ENCODE data around the gene IGFN1. TPM values are rescaled to one million over a fixed set of nuclear protein-coding genes. Genes with fewer than 3 reads are reported as not detected.

The IGFN1 gene
- total RNA-seq, 1 donor from 2014 or later = 0.18 TPM

DNA sequence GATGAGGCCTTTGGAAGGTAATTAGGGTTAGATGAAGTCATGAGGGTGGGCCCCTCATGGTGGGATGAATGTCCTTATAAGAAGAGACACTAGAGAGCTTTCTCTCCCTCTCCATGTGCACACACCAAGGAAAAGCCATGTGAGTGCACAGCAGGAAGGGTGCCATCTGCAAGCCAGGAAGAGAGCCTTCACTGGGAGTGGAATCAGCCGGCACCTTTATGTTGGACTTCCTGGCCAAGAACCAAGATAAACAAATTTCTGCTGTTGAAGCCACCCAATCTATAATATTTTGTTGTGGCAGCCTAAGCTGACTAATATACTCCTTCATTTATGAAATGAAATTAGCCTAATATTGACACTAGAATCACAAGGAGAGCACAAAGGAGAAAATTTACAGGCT, 54.5 kb downstream of the IGFN1 start:
- H3K4me1 ChIP-seq = no peaks in the 10 kb centered on the region
- intact Hi-C loops (cut with DNase I) = no loop called here
- DNase-seq (no peak), ATAC-seq (no peak)
- no peaks in the 10 kb centered on the region for H3K9me3 ChIP-seq
- TF ChIP-seq, protein P1, sequence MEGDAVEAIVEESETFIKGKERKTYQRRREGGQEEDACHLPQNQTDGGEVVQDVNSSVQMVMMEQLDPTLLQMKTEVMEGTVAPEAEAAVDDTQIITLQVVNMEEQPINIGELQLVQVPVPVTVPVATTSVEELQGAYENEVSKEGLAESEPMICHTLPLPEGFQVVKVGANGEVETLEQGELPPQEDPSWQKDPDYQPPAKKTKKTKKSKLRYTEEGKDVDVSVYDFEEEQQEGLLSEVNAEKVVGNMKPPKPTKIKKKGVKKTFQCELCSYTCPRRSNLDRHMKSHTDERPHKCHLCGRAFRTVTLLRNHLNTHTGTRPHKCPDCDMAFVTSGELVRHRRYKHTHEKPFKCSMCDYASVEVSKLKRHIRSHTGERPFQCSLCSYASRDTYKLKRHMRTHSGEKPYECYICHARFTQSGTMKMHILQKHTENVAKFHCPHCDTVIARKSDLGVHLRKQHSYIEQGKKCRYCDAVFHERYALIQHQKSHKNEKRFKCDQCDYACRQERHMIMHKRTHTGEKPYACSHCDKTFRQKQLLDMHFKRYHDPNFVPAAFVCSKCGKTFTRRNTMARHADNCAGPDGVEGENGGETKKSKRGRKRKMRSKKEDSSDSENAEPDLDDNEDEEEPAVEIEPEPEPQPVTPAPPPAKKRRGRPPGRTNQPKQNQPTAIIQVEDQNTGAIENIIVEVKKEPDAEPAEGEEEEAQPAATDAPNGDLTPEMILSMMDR (IDR thresholded peaks at IDR 0.05) = no peak
- H3K4me3 ChIP-seq = no peak overlapping the region
- H3K36me3 ChIP-seq = no peaks in the 10 kb centered on the region
- H3K27me3 ChIP-seq (ENCODE audit: low read depth) = peaks cover 9% of the 10 kb centered on the region
- no peak overlapping the region for H3K27ac ChIP-seq

DNA sequence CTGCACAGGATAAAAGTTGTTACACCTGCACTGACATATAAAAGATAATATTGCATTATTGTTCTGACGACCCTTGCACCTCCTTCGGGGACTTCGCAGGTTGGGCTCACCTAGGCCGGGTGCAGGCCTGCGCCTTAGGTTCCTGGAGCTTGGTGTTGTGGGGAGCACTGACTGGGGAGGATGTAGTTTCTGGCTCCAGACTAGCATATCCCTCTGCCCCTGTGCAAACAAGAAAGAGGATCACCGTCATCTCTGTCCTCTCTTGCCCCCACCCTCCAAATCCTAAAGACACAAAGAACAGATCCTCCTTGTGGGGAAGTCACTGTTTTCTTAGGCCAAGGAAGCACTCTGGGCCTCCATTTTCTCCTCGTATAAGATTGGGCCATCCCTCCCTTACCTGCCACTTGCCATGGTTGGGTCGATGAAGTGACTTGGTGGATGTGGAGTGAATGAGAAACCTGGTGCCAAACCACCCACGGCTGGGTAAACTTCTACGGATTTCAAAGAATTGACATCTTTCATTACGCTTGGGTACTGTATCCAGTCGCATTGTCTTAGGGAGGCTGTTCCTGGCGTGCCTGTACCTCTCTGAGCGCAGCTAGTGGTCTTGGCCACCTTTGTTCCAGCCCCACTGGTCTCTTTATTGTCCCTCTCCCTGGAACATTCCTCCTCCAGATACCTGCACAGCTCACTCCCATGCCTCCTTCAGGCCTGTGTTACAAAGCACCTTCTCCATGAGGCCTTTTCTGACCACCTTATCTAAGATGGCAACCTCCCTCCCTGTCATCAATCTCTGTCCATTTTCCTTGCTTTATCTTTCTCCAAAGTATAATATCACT, 58.3 kb downstream of the IGFN1 start:
- Histone ChIP-seq H3K27me3 (ENCODE audit: low read depth) (peaks cover 4% of the 10 kb centered on the region), H3K9me3 (no peaks in the 10 kb centered on the region), H3K27ac (no peak overlapping the region), H3K36me3 (no peaks in the 10 kb centered on the region), H3K4me1 (no peaks in the 10 kb centered on the region), H3K4me3 (no peak overlapping the region)
- ATAC-seq (no peak), DNase-seq (no peak)
- TF ChIP-seq, protein P1 (IDR thresholded peaks at IDR 0.05) = no peak
- intact Hi-C loops (cut with DNase I) = no loop called here

DNA sequence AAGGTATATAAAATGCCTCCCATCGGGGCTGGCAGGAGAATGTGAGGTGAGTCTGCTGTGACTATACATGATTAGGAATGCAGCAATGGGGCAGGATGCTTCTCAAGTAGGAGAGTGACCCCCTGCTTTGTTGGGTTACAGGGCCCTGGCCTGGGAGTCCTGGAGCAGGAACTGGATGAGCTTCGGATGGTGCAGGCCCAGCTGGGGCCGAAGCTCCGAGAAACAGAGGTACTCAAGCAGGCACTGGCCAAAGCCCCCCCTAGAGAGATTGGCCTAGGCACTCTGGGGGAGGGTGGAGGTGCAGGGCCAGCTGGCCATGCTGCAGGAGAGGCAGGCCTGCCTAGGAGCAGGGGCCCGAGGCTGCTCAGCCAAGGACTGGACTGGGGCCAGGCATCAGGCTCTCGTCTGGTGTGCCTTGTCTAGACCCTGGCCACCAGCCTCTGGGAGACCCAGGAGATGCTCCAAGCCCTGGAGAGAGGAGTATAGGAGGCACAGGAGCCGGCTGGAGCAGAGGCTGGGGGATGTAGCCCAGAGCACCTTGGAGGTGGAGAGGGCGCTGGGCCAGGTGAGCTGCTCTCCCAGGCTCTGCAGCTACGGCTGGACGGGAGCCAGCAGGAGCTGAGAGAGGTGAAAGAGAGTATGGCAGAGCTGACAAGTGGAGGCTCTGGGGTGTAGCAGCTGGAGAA, 59.8 kb downstream of the IGFN1 start:
- Histone ChIP-seq H3K9me3 (no peaks in the 10 kb centered on the region), H3K27me3 (ENCODE audit: low read depth) (no peaks in the 10 kb centered on the region), H3K4me3 (no peak overlapping the region), H3K27ac (no peak overlapping the region), H3K36me3 (no peaks in the 10 kb centered on the region), H3K4me1 (no peaks in the 10 kb centered on the region)
- intact Hi-C loops (cut with DNase I) = no loop called here
- no peak for DNase-seq
- ATAC-seq = no peak
- TF ChIP-seq, protein P1 (IDR thresholded peaks at IDR 0.05) = no peak

DNA sequence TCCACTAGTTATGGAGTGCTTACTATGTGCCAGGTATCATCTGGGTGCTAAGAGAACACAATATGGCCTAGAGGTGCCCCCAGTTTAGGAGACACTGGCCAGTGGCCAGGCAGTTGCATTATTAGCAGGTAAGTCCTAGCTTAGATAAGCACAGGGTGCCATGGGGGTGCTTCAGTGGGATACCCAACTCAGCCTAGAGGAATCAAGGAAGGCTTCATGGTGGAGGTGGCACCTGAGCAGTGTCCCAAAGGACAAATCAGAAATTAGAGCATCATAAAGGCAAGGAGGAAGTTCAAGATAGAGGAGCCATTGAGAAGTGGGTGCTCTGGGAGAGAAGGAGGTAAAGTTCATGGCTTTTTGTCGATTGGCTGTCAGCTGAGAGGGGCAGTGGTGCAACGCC, 60.8 kb downstream of the IGFN1 start:
- intact Hi-C loops (cut with DNase I) = no loop called here
- Histone ChIP-seq H3K4me3 (no peak overlapping the region), H3K27ac (no peak overlapping the region), H3K27me3 (ENCODE audit: low read depth) (no peaks in the 10 kb centered on the region), H3K4me1 (no peaks in the 10 kb centered on the region), H3K9me3 (no peaks in the 10 kb centered on the region), H3K36me3 (no peaks in the 10 kb centered on the region)
- TF ChIP-seq, protein P1 (IDR thresholded peaks at IDR 0.05) = no peak
- no peak for DNase-seq
- no peak for ATAC-seq

DNA sequence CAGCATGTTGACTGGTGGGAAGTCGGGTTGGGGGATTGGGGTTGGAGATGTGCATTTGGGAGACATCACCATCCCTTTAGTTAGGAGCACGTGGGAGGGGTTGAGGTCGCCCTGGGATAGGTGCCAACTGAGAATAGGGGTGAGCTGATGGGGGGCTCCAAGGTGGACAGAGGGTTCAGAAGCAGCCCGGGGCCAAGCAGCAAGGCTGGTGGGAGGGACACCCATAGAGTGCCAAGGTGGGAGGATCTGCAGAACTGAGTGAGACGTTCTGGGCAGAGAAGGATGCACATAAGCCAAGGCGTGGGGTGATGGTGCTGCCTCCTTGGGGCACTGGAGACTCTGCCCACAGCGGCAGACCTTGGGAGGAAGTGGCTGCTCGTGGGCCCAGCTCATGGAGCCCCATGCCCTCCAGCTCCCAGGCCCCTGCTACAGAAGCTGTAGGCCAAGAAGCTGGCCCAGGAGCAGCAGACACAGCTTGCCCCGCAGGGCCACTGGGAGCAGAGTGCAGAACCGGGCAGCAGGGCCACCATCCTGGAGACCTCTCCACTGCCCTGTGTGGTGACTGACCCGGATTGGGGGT, 61.3 kb downstream of the IGFN1 start:
- Histone ChIP-seq H3K4me3 (no peak overlapping the region), H3K27ac (no peak overlapping the region), H3K4me1 (no peaks in the 10 kb centered on the region), H3K9me3 (no peaks in the 10 kb centered on the region), H3K36me3 (no peaks in the 10 kb centered on the region), H3K27me3 (ENCODE audit: low read depth) (no peaks in the 10 kb centered on the region)
- ATAC-seq = no peak
- TF ChIP-seq, protein P1 (IDR thresholded peaks at IDR 0.05) = no peak
- intact Hi-C loops (cut with DNase I) = no loop called here
- no peak for DNase-seq
